Choroid plexus epithelial cell (primary cell): ENCODE data around the gene ITPK1.

ENCODE experiments used
- DNase-seq: peaks from one replicate; pipeline ENCODE4 v3.0.0-alpha.2; 2010; ENCODE audit warnings: low read depth
- H3K4me3 ChIP-seq: 2 replicates; pipeline ENCODE4 v1.5.1; 2011; ENCODE audit warnings: low read depth, mild to moderate bottlenecking, control low read depth, low read length, moderate library complexity
- TF ChIP-seq, protein P1 (sequence below): conservative IDR thresholded peaks from 2 replicates; pipeline ENCODE4 v1.5.1; 2011; ENCODE audit warnings: low read depth, mild to moderate bottlenecking, control low read depth, inconsistent platforms, low read length, moderate library complexity

Gene ITPK1

DNA sequence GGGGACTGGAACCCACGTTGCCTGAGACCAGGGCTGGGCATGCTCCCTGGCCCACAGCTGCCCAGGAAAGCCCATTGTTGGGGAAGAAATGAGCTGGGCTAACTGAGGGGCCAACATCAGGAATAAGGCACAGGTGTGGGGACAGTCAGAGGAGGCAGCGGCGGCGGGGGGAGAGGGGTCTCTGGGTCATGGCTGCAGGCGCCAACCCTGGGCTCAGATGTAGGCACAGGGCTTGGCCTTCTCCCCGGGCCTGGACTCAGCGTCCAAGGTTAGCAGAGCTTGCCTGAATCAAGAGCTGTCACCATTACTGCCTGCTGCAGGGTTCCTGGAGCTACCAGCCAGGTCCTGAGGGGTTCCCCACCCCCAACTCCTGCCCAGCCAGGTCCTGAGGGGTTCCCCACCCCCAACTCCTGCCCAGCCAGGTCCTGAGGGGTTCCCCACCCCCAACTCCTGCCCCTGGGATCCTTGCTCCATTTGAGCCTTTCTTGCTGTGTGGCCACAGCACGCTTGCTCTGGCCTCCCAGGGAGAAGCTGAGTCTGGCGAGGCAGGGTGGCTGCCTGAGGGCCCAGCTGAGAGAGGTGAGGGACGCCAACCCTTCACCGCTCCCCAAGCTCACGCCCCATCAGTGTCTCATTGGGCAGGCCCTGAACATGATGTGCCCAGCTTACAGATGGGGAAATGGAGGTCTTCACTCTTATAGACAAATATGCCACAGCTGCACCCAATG is 186.6 kb downstream of the ITPK1 start:
- TF ChIP-seq, protein P1, sequence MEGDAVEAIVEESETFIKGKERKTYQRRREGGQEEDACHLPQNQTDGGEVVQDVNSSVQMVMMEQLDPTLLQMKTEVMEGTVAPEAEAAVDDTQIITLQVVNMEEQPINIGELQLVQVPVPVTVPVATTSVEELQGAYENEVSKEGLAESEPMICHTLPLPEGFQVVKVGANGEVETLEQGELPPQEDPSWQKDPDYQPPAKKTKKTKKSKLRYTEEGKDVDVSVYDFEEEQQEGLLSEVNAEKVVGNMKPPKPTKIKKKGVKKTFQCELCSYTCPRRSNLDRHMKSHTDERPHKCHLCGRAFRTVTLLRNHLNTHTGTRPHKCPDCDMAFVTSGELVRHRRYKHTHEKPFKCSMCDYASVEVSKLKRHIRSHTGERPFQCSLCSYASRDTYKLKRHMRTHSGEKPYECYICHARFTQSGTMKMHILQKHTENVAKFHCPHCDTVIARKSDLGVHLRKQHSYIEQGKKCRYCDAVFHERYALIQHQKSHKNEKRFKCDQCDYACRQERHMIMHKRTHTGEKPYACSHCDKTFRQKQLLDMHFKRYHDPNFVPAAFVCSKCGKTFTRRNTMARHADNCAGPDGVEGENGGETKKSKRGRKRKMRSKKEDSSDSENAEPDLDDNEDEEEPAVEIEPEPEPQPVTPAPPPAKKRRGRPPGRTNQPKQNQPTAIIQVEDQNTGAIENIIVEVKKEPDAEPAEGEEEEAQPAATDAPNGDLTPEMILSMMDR, result no peak
- H3K4me3 ChIP-seq, result no peak overlapping the region
- DNase-seq, result no peak

DNA sequence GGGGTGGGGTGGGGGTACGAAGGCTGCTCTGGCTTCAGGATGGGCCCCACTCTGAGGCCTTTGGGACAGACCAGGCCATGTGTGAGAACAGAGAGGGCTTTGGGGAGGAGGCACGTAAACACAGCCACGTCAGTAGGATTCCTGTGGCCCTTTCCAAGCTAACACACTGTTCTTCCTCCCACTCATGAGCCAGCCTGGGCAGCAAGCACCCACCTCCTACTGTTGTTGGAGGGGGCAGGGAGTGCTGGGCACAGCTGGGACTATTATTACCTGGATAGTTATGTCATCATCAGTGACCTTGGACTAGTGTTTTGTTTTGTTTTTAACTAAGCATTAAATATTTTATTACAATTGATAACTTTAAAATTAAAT is 187.5 kb downstream of the ITPK1 start:
- TF ChIP-seq, protein P1, result no peak
- no peak for DNase-seq
- H3K4me3 ChIP-seq, result no peak overlapping the region

DNA sequence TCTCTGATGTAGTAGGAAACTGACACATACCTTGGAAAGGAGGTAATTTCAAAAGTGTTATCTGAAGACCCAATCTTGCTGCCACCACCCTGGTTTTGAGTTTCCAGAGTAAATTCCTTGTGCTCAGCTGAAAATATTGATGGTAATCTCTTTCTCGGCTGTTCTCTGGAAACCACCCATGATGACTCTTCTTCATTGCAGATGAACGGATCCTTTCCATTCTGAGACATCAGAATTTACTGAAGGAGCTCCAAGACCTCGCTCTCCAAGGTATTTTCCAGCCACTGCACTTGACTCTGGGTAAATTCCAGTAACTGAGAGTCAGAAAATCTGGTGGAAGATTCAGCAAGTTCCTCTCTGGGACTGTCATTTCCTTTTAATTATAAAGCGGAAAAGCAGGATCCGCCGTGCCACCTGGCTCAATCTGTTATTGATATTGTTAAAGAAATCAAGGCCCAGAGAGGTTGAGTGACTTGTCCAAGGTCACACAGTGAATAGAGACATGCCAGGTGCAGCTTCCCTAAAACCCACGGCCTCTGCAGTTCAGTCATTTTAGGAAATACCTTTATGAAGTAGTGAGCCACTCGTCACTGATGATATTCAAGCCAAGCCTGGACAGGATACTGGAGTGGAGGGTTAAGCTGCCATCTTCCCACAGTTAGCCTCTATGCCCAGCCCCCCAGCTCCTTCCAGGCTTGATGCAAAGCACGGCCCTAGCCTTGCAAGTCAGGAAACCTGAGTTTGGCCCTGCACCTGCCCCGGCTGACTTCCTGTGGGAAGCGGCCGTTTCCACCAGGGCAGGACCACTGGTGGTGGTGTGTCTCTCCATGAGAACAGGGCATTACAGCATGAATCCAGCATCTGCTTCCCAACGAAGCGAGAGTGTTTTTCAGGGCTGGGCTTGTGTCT is 188.1 kb downstream of the ITPK1 start:
- H3K4me3 ChIP-seq, result no peak overlapping the region
- no peak for DNase-seq
- TF ChIP-seq, protein P1, result no peak

DNA sequence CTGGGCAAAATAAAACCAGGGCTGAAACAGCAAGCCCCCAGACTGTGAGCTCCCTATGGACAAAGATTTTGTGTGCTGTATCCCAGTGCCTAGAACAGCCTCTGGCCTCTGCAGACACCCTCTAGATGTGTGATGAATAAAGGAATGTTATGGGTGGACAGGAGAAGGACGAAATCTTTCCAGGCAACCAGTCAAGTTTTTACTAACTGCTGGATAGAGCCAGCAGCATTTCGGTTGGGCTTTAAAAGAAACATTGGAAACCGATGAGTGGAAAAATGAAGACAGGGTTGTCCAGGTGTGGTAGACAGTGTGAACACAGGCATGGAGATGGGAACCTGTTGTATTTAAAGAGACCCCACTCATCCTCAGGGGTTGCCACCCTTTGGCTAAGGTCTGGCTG is 188.8 kb downstream of the ITPK1 start:
- TF ChIP-seq, protein P1, result no peak
- no peak for DNase-seq
- no peak overlapping the region for H3K4me3 ChIP-seq

DNA sequence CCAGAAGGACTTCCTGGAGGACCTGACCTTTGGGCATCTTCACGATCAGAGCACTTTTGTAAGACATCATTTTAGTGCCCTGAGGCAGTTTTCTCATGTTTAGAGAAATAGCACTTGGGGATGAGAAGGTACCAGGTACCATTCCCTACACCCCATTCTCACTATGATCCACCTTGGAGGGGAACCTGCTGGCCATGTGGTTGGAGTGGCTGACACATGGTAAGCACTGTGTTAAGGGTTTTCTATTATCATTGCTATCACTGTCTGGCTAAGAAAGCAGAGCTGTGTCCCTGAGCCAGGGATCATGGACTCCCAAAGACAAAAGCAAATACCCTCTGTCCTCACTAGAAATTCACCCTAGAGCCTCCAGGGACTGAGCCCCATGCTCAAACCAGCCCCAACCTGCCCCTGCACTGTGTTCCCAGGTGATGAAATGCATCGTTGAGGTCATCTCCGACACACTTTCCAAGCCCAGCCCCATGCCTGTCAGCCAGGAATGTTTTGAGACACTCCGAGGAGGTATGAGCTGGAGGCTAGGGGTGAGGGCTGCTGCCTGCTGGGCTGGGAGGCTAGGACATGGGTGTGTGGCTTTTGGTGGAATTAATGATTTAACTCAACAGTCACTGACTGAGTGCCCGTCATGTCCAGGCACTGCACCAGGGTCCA is 189.4 kb downstream of the ITPK1 start:
- DNase-seq, result no peak
- TF ChIP-seq, protein P1, result no peak
- no peak overlapping the region for H3K4me3 ChIP-seq

DNA sequence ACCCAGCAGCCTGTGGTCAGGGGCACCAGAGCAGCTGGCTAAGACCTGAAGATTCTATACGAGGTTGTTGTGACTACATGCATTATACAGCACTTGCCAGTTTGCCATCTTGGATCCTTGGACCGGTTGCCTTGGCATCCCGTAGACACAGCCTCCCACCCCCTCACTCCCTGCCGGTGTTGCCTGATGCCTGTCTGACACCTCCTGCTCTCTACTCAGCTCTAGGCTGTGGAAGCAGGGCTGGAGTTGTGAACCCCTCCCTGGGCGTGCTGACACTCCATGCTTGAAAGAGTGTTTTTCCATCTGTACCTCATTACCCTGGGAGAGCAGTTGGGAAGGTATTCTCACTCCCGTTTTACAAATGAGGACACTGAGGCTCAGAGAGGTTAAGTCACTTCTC is 190.3 kb downstream of the ITPK1 start:
- no peak for DNase-seq
- TF ChIP-seq, protein P1, result no peak
- H3K4me3 ChIP-seq, result no peak overlapping the region
